Measurements from ENCODE around the gene COL17A1. TPM values are rescaled to one million over a fixed set of nuclear protein-coding genes. Genes with fewer than 3 reads are reported as not detected.

COL17A1 gene
- total and polyA plus RNA-seq, 8 donors, result 0.45 to 53.3 (median 4.5) TPM

DNA sequence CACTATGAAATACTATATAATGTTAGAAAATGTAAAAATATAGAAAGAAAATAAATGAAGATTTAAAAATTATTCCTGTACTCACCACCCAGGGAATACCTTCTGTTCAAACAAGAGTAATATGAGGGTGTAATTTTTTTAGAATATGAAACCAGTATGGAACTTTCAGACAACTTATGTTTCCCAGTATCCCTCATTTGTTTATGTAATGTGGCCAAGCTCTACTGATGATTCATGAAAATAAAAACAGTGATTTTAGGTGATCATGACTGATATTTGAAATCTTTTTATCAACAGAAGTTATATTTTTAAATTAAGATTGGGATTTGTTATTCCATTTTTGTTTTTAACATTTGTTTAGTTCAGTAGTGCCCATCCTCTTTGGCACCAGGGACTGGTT, 100.0 kb downstream of the COL17A1 start:
- no peak overlapping the region for H3K4me3 ChIP-seq
- H3K4me1 ChIP-seq, result peaks cover 10 to 82% (median 42%) of the 10 kb centered on the region in 4 donors
- no peaks in the 10 kb centered on the region for H3K9me3 ChIP-seq
- DNase-seq, result no peak
- no peaks in the 10 kb centered on the region for H3K27me3 ChIP-seq
- intact Hi-C loops (cut with DNase I; ENCODE audit: low total_unique reads), result no loop called here
- no peak overlapping the region for H3K27ac ChIP-seq
- H3K36me3 ChIP-seq, result no peaks in the 10 kb centered on the region
- TF ChIP-seq, protein P1, sequence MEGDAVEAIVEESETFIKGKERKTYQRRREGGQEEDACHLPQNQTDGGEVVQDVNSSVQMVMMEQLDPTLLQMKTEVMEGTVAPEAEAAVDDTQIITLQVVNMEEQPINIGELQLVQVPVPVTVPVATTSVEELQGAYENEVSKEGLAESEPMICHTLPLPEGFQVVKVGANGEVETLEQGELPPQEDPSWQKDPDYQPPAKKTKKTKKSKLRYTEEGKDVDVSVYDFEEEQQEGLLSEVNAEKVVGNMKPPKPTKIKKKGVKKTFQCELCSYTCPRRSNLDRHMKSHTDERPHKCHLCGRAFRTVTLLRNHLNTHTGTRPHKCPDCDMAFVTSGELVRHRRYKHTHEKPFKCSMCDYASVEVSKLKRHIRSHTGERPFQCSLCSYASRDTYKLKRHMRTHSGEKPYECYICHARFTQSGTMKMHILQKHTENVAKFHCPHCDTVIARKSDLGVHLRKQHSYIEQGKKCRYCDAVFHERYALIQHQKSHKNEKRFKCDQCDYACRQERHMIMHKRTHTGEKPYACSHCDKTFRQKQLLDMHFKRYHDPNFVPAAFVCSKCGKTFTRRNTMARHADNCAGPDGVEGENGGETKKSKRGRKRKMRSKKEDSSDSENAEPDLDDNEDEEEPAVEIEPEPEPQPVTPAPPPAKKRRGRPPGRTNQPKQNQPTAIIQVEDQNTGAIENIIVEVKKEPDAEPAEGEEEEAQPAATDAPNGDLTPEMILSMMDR (IDR thresholded peaks at IDR 0.05), result no peak
- no peak for TF ChIP-seq EP300 (IDR thresholded peaks at IDR 0.05)
- TF ChIP-seq POLR2A (IDR thresholded peaks at IDR 0.05), result no peak
- TF ChIP-seq POLR2AphosphoS5 (IDR thresholded peaks at IDR 0.05), result no peak

DNA sequence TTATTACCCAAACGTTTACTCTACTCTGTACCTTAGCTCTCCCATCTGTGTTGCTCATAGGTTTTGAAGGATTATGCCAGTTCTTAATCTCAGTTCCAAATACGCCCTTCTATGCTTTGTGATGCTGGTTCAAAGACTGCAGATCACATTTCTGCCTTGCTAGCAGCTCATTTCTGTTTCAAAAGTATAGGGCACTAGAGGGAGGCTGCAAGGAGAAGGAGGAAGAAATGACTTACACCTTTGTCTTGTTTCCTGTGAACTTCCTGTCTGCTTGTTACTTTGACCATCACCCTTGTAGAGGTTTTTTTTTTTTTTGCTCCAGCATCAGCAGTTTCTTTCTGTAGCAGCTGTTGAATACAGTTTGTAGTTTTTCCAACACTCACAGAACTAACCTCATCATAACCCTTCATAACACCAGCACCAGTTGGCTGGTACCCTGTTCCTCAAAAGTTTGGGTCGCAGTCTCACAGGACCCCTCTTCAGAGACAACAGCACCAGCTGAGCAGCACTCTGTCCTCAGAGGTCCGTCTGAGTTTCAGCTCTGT, 102.2 kb downstream of the COL17A1 start:
- no peak for TF ChIP-seq POLR2AphosphoS5 (IDR thresholded peaks at IDR 0.05)
- TF ChIP-seq, protein P1 (IDR thresholded peaks at IDR 0.05), result no peak
- no peak for TF ChIP-seq POLR2A (IDR thresholded peaks at IDR 0.05)
- TF ChIP-seq EP300 (IDR thresholded peaks at IDR 0.05), result no peak
- Histone ChIP-seq H3K9me3 (no peaks in the 10 kb centered on the region), H3K4me1 (peaks cover 10 to 79% (median 39%) of the 10 kb centered on the region in 4 donors), H3K27ac (peak overlapping the region in 2 of 5 donors; percentile 43 to 59), H3K4me3 (no peak overlapping the region), H3K36me3 (no peaks in the 10 kb centered on the region), H3K27me3 (no peaks in the 10 kb centered on the region)
- WGBS, 5 donors, result 31 to 45% (median 37%) methylated on average over 4 of the region's 4 CpGs
- intact Hi-C loops (cut with DNase I; ENCODE audit: low total_unique reads), result no loop called here
- DNase-seq, result peak in 1 of 2 donors; percentile 17

DNA sequence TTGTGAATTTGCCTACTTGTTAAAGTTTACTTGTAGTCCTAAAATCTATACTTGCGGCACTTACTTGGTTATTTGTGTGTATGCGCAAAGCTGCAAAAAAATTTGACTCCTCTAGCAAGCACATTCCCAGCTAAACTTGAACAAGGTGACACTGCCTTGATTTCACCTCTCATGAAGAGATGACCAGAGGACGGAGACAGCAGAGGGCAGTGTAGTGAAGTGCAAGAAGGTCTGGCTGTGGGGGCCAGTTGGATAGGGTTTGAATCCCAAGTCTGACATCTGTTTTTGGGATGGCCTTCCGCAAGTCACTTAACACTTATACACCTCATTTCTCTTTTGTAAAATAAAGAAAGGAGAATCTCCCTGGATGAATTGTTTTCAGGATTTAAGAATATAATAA, 103.0 kb downstream of the COL17A1 start:
- peaks cover 10 to 73% (median 37%) of the 10 kb centered on the region in 4 donors for H3K4me1 ChIP-seq
- no peaks in the 10 kb centered on the region for H3K27me3 ChIP-seq
- DNase-seq, result peak in 1 of 2 donors; percentile 23
- no peaks in the 10 kb centered on the region for H3K9me3 ChIP-seq
- TF ChIP-seq EP300 (IDR thresholded peaks at IDR 0.05), result no peak
- TF ChIP-seq POLR2A (IDR thresholded peaks at IDR 0.05), result no peak
- TF ChIP-seq POLR2AphosphoS5 (IDR thresholded peaks at IDR 0.05), result no peak
- TF ChIP-seq, protein P1 (IDR thresholded peaks at IDR 0.05), result no peak
- H3K4me3 ChIP-seq, result no peak overlapping the region
- no peaks in the 10 kb centered on the region for H3K36me3 ChIP-seq
- 86 to 96% (median 94%) methylated on average over 4 of the region's 4 CpGs for WGBS, 5 donors
- intact Hi-C loops (cut with DNase I; ENCODE audit: low total_unique reads), result no loop called here
- peak overlapping the region in 1 of 5 donors; percentile 59 for H3K27ac ChIP-seq

Other genes starting within 250 kb of the COL17A1 start
- gene SH3PXD2A, start 230.3 kb downstream of the COL17A1 start, total RNA-seq, result 10 to 100 TPM; 15.2 to 51.6 (median 23.2) TPM
- 10 to 100 TPM; 12.8 to 42.6 (median 24.7) TPM for gene SH3PXD2A, start 230.3 kb downstream of the COL17A1 start, polyA plus RNA-seq
- gene STN1, start 167.7 kb downstream of the COL17A1 start, total RNA-seq, result 10 to 100 TPM in 2 of 5 donors, 1 to 10 TPM in 2, under 1 TPM in 1; 0.45 to 27.0 (median 7.6) TPM
- gene STN1, start 167.7 kb downstream of the COL17A1 start, polyA plus RNA-seq, result 10 to 100 TPM; 18.9 to 41.1 (median 24.0) TPM
- 10 to 100 TPM; 46.9 to 94.5 (median 61.3) TPM for gene SLK, start 118.7 kb downstream of the COL17A1 start, total RNA-seq
- gene SLK, start 118.7 kb downstream of the COL17A1 start, polyA plus RNA-seq, result 10 to 100 TPM; 10.1 to 17.3 (median 11.4) TPM
- 1 to 10 TPM in 4 of 5 donors, under 1 TPM in 1; 0.58 to 8.8 (median 1.8) TPM for gene SFR1, start 36.3 kb upstream of the COL17A1 start, total RNA-seq
- gene SFR1, start 36.3 kb upstream of the COL17A1 start, polyA plus RNA-seq, result 10 to 100 TPM in 1 of 3 donors, 1 to 10 TPM in 2; 6.0 to 13.1 (median 7.5) TPM
- 1 to 10 TPM in 2 of 5 donors, under 1 TPM in 1, not detected in 2; under 0.01 to 2.0 (median 1.2) TPM for gene CFAP43, start 146.5 kb upstream of the COL17A1 start, total RNA-seq
- gene CFAP43, start 146.5 kb upstream of the COL17A1 start, polyA plus RNA-seq, result under 1 TPM in 2 of 3 donors, not detected in 1; 0.12 to 0.25 TPM
- gene GSTO1, start 169.0 kb upstream of the COL17A1 start, total RNA-seq, result 10 to 100 TPM in 4 of 5 donors, 1 to 10 TPM in 1; 9.8 to 81.3 (median 40.8) TPM
- gene GSTO1, start 169.0 kb upstream of the COL17A1 start, polyA plus RNA-seq, result 100 to 1,000 TPM; 123 to 192 (median 159) TPM
- gene GSTO2, start 183.3 kb upstream of the COL17A1 start, total RNA-seq, result 10 to 100 TPM in 1 of 5 donors, 1 to 10 TPM in 2, under 1 TPM in 2; under 0.01 to 13.4 (median 5.7) TPM
- gene GSTO2, start 183.3 kb upstream of the COL17A1 start, polyA plus RNA-seq, result 10 to 100 TPM; 22.1 to 26.6 (median 23.7) TPM

Data from stomach (tissue), 9 donors.